Activated CD4-positive, alpha-beta T cell treated with anti-CD3 and anti-CD28 coated beads for 36 hours (primary cell): ENCODE measurements around the gene ZNF497. TPM values are rescaled to one million over a fixed set of nuclear protein-coding genes. Genes with fewer than 3 reads are reported as not detected.

ENCODE experiments used
- ATAC-seq: fragments of 200-7000 bp; cut with Tn5 transposase; one replicate; pipeline ENCODE4 v1.10.0; 2021; ENCODE audit warnings: mild to moderate bottlenecking, moderate library complexity
- CTCF ChIA-PET: fragments of 350-600 bp; sonication (Branson Sonifier 250); formaldehyde crosslinking; loops from one replicate; lab custom pipeline; 2021; ENCODE audit warnings: antibody characterized with exemption; lab: Charles Lee
- POLR2A ChIA-PET: fragments of 350-600 bp; sonication (Branson Sonifier 250); formaldehyde crosslinking; loops from one replicate; lab custom pipeline; 2021; ENCODE audit warnings: antibody characterized with exemption, inconsistent platforms; lab: Charles Lee
- DNase-seq: peaks from one replicate; pipeline ENCODE4 v3.0.0-alpha.2; 2020
- H3K27ac Mint-ChIP-seq: one replicate; pipeline ENCODE4 v1.8.0; 2021; ENCODE audit warnings: mixed read lengths
- H3K27me3 Mint-ChIP-seq: one replicate; pipeline ENCODE4 v1.8.0; 2021; ENCODE audit warnings: mixed read lengths
- H3K36me3 Mint-ChIP-seq: one replicate; pipeline ENCODE4 v1.8.0; 2021; ENCODE audit warnings: low read depth, mixed read lengths
- H3K4me1 Mint-ChIP-seq: one replicate; pipeline ENCODE4 v1.8.0; 2021; ENCODE audit warnings: mixed read lengths
- H3K4me3 Mint-ChIP-seq: one replicate; pipeline ENCODE4 v1.8.0; 2021; ENCODE audit warnings: mild to moderate bottlenecking, moderate library complexity, mixed read lengths
- H3K9me3 Mint-ChIP-seq: one replicate; pipeline ENCODE4 v1.8.0; 2021; ENCODE audit warnings: low read depth, mixed read lengths
- intact Hi-C, 2 experiments: fragments of 100-400 bp; cut with DNase I in 1 of 2; cut with micrococcal nuclease in 1 of 2; formaldehyde crosslinking; loops; one replicate each; pipeline versions ENCODE4 v1.14.2 to v1.15.1; 2022 to 2024; cut with DNase I, micrococcal nuclease
- total RNA-seq, 2 experiments: library from RNA; stranded (reverse); gene quantifications; one replicate each; pipeline ENCODE4 v1.2.3, GENCODE V29; 2021

Gene ZNF497
- total RNA-seq, 2 experiments from 2014 or later = 1.1 to 1.5 TPM

- Mint-ChIP-seq H3K4me3 (peak overlapping the region; percentile 82), H3K9me3 (no peaks in the 10 kb centered on the region), H3K27ac (peak overlapping the region; percentile 61), H3K27me3 (peaks cover 2% of the 10 kb centered on the region), H3K36me3 (no peaks in the 10 kb centered on the region), H3K4me1 (peaks cover 14% of the 10 kb centered on the region)
- DNase-seq (peak; percentile 100), ATAC-seq (peak; percentile 97)
- intact Hi-C loops = loop anchor here (1.0 to 10.0 kb wide), 19 partner anchors 14 to 218 kb away; partner anchors contain the start of genes RPS5 (in 2 of the 2), ZBTB45 (in 2 of the 2), ZNF132 (in 2 of the 2) and ZNF274 (in 2 of the 2)
- POLR2A ChIA-PET = no interaction called here
- CTCF ChIA-PET = no interaction called here
Measured at GRCh38 chr19:58400916-58401839, 38.6 kb upstream of the ZNF497 start.

- peaks cover 4% of the 10 kb centered on the region for H3K36me3 Mint-ChIP-seq
- no peak overlapping the region for H3K27ac Mint-ChIP-seq
- ChIA-PET POLR2A (no interaction called here), CTCF (no interaction called here)
- H3K4me1 Mint-ChIP-seq = peaks cover 16% of the 10 kb centered on the region
- H3K4me3 Mint-ChIP-seq = peak overlapping the region; percentile 82
- no peak for ATAC-seq
- no peak for DNase-seq
- intact Hi-C loops = loop anchor here in 1 of 2 experiments (2.0 to 10.0 kb wide), 4 partner anchors 14 to 216 kb away; partner anchors contain the start of genes RPS5, ZBTB45, ZNF274 and ZNF446
- H3K9me3 Mint-ChIP-seq = no peaks in the 10 kb centered on the region
- H3K27me3 Mint-ChIP-seq = peaks cover 2% of the 10 kb centered on the region
Measured at GRCh38 chr19:58400316-58400915, 37.9 kb upstream of the ZNF497 start.

- ATAC-seq (no peak), DNase-seq (no peak)
- Mint-ChIP-seq H3K27ac (no peak overlapping the region), H3K27me3 (peaks cover 2% of the 10 kb centered on the region), H3K9me3 (no peaks in the 10 kb centered on the region), H3K36me3 (peaks cover 6% of the 10 kb centered on the region), H3K4me1 (peaks cover 17% of the 10 kb centered on the region), H3K4me3 (no peak overlapping the region)
- POLR2A ChIA-PET = interaction anchor here (0.6 kb wide), 1 partner anchor 51 kb away, joined by 3 read pairs; the partner anchor contains the start of gene ZNF324B
- intact Hi-C loops = loop anchor here in 1 of 2 experiments (2.0 to 10.0 kb wide), 4 partner anchors 13 to 215 kb away; partner anchors contain the start of genes RPS5, ZBTB45, ZNF274 and ZNF446
- CTCF ChIA-PET = no interaction called here
Measured at GRCh38 chr19:58399903-58400302, 37.4 kb upstream of the ZNF497 start.

GRCh38 chr19:58398545-58398944, 36.0 kb upstream of the ZNF497 start:
- Mint-ChIP-seq H3K4me3 (no peak overlapping the region), H3K36me3 (peaks cover 20% of the 10 kb centered on the region), H3K9me3 (no peaks in the 10 kb centered on the region), H3K27ac (no peak overlapping the region), H3K4me1 (peaks cover 17% of the 10 kb centered on the region), H3K27me3 (peaks cover 2% of the 10 kb centered on the region)
- ChIA-PET POLR2A (no interaction called here), CTCF (no interaction called here)
- ATAC-seq = no peak
- intact Hi-C loops = no loop called here
- no peak for DNase-seq

GRCh38 chr19:58398087-58398486, 35.5 kb upstream of the ZNF497 start:
- intact Hi-C loops = no loop called here
- ATAC-seq (no peak), DNase-seq (no peak)
- peaks cover 17% of the 10 kb centered on the region for H3K4me1 Mint-ChIP-seq
- peaks cover 2% of the 10 kb centered on the region for H3K27me3 Mint-ChIP-seq
- POLR2A ChIA-PET = no interaction called here
- no peak overlapping the region for H3K27ac Mint-ChIP-seq
- CTCF ChIA-PET = no interaction called here
- H3K4me3 Mint-ChIP-seq = no peak overlapping the region
- peaks cover 24% of the 10 kb centered on the region for H3K36me3 Mint-ChIP-seq
- no peaks in the 10 kb centered on the region for H3K9me3 Mint-ChIP-seq

- H3K4me1 Mint-ChIP-seq = peaks cover 19% of the 10 kb centered on the region
- ChIA-PET CTCF (no interaction called here), POLR2A (no interaction called here)
- H3K27ac Mint-ChIP-seq = no peak overlapping the region
- peaks cover 29% of the 10 kb centered on the region for H3K36me3 Mint-ChIP-seq
- DNase-seq (no peak), ATAC-seq (no peak)
- peaks cover 2% of the 10 kb centered on the region for H3K27me3 Mint-ChIP-seq
- intact Hi-C loops = no loop called here
- no peak overlapping the region for H3K4me3 Mint-ChIP-seq
- no peaks in the 10 kb centered on the region for H3K9me3 Mint-ChIP-seq
Measured at GRCh38 chr19:58397533-58398037, 35.0 kb upstream of the ZNF497 start.

- H3K4me1 Mint-ChIP-seq = peaks cover 21% of the 10 kb centered on the region
Measured at GRCh38 chr19:58396691-58397532, 34.4 kb upstream of the ZNF497 start.

GRCh38 chr19:58395979-58396627, 33.6 kb upstream of the ZNF497 start:
- peaks cover 2% of the 10 kb centered on the region for H3K27me3 Mint-ChIP-seq
- no peak for ATAC-seq
- no peaks in the 10 kb centered on the region for H3K9me3 Mint-ChIP-seq
- H3K27ac Mint-ChIP-seq = no peak overlapping the region
- H3K4me1 Mint-ChIP-seq = peaks cover 23% of the 10 kb centered on the region
- no peak overlapping the region for H3K4me3 Mint-ChIP-seq
- intact Hi-C loops = no loop called here
- peak; percentile 19 for DNase-seq
- CTCF ChIA-PET = no interaction called here
- peaks cover 39% of the 10 kb centered on the region for H3K36me3 Mint-ChIP-seq
- POLR2A ChIA-PET = interaction anchor here (0.5 kb wide), 1 partner anchor 57 kb away, joined by 3 read pairs; no protein-coding TSS in a partner anchor

More at GRCh38 chr19:58396691-58397532, 34.4 kb upstream of the ZNF497 start:
- Mint-ChIP-seq H3K36me3 (peaks cover 32% of the 10 kb centered on the region), H3K27ac (no peak overlapping the region), H3K27me3 (peaks cover 2% of the 10 kb centered on the region), H3K9me3 (no peaks in the 10 kb centered on the region), H3K4me3 (no peak overlapping the region)
- ATAC-seq (no peak), DNase-seq (no peak)
- intact Hi-C loops = no loop called here
- ChIA-PET POLR2A (interaction anchor here (0.5 kb wide), 1 partner anchor 57 kb away, joined by 3 read pairs; no protein-coding TSS in a partner anchor), CTCF (interaction anchor here (0.6 kb wide), 1 partner anchor 171 kb away, joined by 3 read pairs; no protein-coding TSS in a partner anchor)

- H3K4me1 Mint-ChIP-seq = peaks cover 21% of the 10 kb centered on the region
- no peak within 1 kb of the TSS for H3K4me3 Mint-ChIP-seq
- peaks cover 2% of the 10 kb centered on the region for H3K27me3 Mint-ChIP-seq
- ATAC-seq (peak; percentile 21), DNase-seq (peak; percentile 31)
- ChIA-PET POLR2A (no interaction called here), CTCF (no interaction called here)
- H3K27ac Mint-ChIP-seq = no peak within 1 kb of the TSS
- intact Hi-C loops = no loop called here
- no peaks in the 10 kb centered on the region for H3K9me3 Mint-ChIP-seq
- peaks cover 46% of the 10 kb centered on the region for H3K36me3 Mint-ChIP-seq
Measured at GRCh38 chr19:58395220-58395978, 32.8 kb upstream of the ZNF497 start, which contains the start of gene RNF225. Gene RNF225, plus strand, starts transcription at chr19:58395656. Its CDS starts 434 bp downstream, at chr19:58396090.

- intact Hi-C loops = no loop called here
- ATAC-seq (peak; percentile 23), DNase-seq (no peak)
- no peaks in the 10 kb centered on the region for H3K9me3 Mint-ChIP-seq
- H3K27ac Mint-ChIP-seq = no peak overlapping the region
- H3K4me3 Mint-ChIP-seq = no peak overlapping the region
- peaks cover 49% of the 10 kb centered on the region for H3K36me3 Mint-ChIP-seq
- ChIA-PET POLR2A (no interaction called here), CTCF (no interaction called here)
- peaks cover 21% of the 10 kb centered on the region for H3K4me1 Mint-ChIP-seq
- peaks cover 2% of the 10 kb centered on the region for H3K27me3 Mint-ChIP-seq
Measured at GRCh38 chr19:58394821-58395219, 32.3 kb upstream of the ZNF497 start.
